GM23338 (cell line): ENCODE data around the gene DPP9. TPM values are rescaled to one million over a fixed set of nuclear protein-coding genes. Genes with fewer than 3 reads are reported as not detected.

Source experiments
- EZH2 ChIP-seq: fragments of 200-600 bp; sonication (generic); IDR thresholded peaks from one replicate; pipeline ENCODE4 v1.8.0; 2017; ENCODE audit warnings: antibody characterized with exemption, mild to moderate bottlenecking, low read depth; ENCODE audit not compliant: unreplicated experiment
- EZH2phosphoT487 ChIP-seq: fragments of 200-600 bp; sonication (generic); IDR thresholded peaks from one replicate; pipeline ENCODE4 v1.8.1; 2018; ENCODE audit warnings: antibody characterized with exemption; ENCODE audit not compliant: unreplicated experiment
- JUNB ChIP-seq: IDR thresholded peaks from one replicate; pipeline ENCODE4 v1.6.1; 2016; ENCODE audit warnings: antibody characterized with exemption; ENCODE audit not compliant: unreplicated experiment
- NANOG ChIP-seq: IDR thresholded peaks from 2 replicates; pipeline ENCODE4 v1.6.1; 2016; ENCODE audit warnings: antibody characterized with exemption, borderline replicate concordance
- ZNF114 ChIP-seq: fragments of 250-450 bp; sonication (Bioruptor Pico); IDR thresholded peaks from 2 replicates; pipeline ENCODE4 v1.5.0; 2020; ENCODE audit warnings: mild to moderate bottlenecking, moderate library complexity
- ZNF331 ChIP-seq: fragments of 250-450 bp; sonication (Bioruptor Pico); IDR thresholded peaks from 2 replicates; pipeline ENCODE4 v1.5.0; 2020; ENCODE audit warnings: low read depth, mild to moderate bottlenecking, moderate library complexity
- polyA plus RNA-seq: library from polyadenylated mRNA; unstranded; fragments of >200 nt; fragmentation: Nextera tagmentation; extraction: Ambion mirVana; gene quantifications from 2 replicates; pipeline ENCODE4 v1.2.1, GENCODE V29; 2016
- total RNA-seq: library from RNA; depleted of rRNA; stranded (reverse); fragments of >200 nt; shearing (Covaris generic); gene quantifications from 2 replicates; pipeline ENCODE4 v1.2.3, GENCODE V29; 2014
- TF ChIP-seq, protein P1 (sequence below): fragments of 250-450 bp; sonication (Bioruptor Pico); IDR thresholded peaks from 2 replicates; pipeline ENCODE4 v1.5.0; 2020; ENCODE audit warnings: mild to moderate bottlenecking, moderate library complexity
- TF ChIP-seq, protein P2 (sequence below), 2 experiments: fragments of 200-600 bp in 1 of 2; sonication (generic) in 1 of 2; conservative IDR thresholded peaks; 2 replicates each; pipeline versions ENCODE4 v1.5.1 to v1.6.1; 2016 to 2017; ENCODE audit warnings: antibody characterized with exemption in 2 of 2, low read depth in 2 of 2, mild to moderate bottlenecking in 2 of 2, moderate library complexity in 1 of 2

Gene DPP9
- total and polyA plus RNA-seq, 2 experiments from 2014 or later, result 19.5 to 49.2 TPM

DNA sequence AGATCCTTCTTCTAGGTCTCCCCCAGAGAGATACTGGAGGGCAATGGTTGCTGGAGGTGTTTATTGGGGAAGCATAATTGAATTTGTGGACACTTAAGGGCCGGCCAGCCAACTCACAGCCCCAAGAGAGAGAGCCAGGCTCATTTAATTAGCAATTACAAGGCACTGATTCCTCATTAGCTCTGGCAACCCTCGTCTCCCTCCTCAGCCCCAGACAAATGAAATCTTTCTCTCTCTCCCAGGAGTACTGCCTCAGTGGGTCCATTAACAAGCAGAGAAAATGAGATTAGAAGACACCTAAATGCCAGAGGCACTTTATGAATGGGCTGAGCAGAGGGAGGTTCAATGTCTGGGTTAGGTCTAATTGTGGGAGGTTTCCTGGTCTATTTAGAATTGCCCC is 48.9 kb upstream of the DPP9 start (continued):
- TF ChIP-seq, protein P1, sequence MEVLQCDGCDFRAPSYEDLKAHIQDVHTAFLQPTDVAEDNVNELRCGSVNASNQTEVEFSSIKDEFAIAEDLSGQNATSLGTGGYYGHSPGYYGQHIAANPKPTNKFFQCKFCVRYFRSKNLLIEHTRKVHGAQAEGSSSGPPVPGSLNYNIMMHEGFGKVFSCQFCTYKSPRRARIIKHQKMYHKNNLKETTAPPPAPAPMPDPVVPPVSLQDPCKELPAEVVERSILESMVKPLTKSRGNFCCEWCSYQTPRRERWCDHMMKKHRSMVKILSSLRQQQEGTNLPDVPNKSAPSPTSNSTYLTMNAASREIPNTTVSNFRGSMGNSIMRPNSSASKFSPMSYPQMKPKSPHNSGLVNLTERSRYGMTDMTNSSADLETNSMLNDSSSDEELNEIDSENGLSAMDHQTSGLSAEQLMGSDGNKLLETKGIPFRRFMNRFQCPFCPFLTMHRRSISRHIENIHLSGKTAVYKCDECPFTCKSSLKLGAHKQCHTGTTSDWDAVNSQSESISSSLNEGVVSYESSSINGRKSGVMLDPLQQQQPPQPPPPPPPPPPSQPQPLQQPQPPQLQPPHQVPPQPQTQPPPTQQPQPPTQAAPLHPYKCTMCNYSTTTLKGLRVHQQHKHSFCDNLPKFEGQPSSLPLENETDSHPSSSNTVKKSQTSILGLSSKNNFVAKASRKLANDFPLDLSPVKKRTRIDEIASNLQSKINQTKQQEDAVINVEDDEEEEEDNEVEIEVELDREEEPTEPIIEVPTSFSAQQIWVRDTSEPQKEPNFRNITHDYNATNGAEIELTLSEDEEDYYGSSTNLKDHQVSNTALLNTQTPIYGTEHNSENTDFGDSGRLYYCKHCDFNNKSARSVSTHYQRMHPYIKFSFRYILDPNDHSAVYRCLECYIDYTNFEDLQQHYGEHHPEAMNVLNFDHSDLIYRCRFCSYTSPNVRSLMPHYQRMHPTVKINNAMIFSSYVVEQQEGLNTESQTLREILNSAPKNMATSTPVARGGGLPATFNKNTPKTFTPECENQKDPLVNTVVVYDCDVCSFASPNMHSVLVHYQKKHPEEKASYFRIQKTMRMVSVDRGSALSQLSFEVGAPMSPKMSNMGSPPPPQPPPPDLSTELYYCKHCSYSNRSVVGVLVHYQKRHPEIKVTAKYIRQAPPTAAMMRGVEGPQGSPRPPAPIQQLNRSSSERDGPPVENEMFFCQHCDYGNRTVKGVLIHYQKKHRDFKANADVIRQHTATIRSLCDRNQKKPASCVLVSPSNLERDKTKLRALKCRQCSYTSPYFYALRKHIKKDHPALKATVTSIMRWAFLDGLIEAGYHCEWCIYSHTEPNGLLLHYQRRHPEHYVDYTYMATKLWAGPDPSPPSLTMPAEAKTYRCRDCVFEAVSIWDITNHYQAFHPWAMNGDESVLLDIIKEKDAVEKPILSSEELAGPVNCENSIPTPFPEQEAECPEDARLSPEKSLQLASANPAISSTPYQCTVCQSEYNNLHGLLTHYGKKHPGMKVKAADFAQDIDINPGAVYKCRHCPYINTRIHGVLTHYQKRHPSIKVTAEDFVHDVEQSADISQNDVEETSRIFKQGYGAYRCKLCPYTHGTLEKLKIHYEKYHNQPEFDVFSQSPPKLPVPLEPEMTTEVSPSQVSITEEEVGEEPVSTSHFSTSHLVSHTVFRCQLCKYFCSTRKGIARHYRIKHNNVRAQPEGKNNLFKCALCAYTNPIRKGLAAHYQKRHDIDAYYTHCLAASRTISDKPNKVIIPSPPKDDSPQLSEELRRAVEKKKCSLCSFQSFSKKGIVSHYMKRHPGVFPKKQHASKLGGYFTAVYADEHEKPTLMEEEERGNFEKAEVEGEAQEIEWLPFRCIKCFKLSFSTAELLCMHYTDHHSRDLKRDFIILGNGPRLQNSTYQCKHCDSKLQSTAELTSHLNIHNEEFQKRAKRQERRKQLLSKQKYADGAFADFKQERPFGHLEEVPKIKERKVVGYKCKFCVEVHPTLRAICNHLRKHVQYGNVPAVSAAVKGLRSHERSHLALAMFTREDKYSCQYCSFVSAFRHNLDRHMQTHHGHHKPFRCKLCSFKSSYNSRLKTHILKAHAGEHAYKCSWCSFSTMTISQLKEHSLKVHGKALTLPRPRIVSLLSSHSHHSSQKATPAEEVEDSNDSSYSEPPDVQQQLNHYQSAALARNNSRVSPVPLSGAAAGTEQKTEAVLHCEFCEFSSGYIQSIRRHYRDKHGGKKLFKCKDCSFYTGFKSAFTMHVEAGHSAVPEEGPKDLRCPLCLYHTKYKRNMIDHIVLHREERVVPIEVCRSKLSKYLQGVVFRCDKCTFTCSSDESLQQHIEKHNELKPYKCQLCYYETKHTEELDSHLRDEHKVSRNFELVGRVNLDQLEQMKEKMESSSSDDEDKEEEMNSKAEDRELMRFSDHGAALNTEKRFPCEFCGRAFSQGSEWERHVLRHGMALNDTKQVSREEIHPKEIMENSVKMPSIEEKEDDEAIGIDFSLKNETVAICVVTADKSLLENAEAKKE, result no peak
- TF ChIP-seq EZH2phosphoT487 (no peak), EZH2 (no peak), ZNF114 (no peak), JUNB (no peak), NANOG (no peak), ZNF331 (no peak)
- TF ChIP-seq, protein P2, sequence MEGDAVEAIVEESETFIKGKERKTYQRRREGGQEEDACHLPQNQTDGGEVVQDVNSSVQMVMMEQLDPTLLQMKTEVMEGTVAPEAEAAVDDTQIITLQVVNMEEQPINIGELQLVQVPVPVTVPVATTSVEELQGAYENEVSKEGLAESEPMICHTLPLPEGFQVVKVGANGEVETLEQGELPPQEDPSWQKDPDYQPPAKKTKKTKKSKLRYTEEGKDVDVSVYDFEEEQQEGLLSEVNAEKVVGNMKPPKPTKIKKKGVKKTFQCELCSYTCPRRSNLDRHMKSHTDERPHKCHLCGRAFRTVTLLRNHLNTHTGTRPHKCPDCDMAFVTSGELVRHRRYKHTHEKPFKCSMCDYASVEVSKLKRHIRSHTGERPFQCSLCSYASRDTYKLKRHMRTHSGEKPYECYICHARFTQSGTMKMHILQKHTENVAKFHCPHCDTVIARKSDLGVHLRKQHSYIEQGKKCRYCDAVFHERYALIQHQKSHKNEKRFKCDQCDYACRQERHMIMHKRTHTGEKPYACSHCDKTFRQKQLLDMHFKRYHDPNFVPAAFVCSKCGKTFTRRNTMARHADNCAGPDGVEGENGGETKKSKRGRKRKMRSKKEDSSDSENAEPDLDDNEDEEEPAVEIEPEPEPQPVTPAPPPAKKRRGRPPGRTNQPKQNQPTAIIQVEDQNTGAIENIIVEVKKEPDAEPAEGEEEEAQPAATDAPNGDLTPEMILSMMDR (conservative IDR thresholded peaks at IDR 0.05; ENCODE audit: low read depth in 2 of 2), result no peak
